Sigmoid colon (tissue), 4 donors: ENCODE measurements around the gene RPL3.

ENCODE experiments used
- CTCF ChIP-seq, 4 experiments: fragments of 450-650 bp in 3 of 4; fragments of 200-600 bp in 1 of 4; IDR thresholded peaks; one replicate each; pipeline ENCODE4 v1.5.1; 2016 to 2019; ENCODE audit warnings: antibody characterized with exemption in 4 of 4, mild to moderate bottlenecking in 3 of 4, moderate library complexity in 2 of 4
- POLR2AphosphoS5 ChIP-seq, 4 donors: sonication (generic); formaldehyde crosslinking; IDR thresholded peaks; one replicate each; pipeline ENCODE4 v1.6.1; 2017; ENCODE audit warnings: antibody characterized with exemption in 4 of 4

- TF ChIP-seq CTCF (IDR thresholded peaks at IDR 0.05) (no peak), POLR2AphosphoS5 (IDR thresholded peaks at IDR 0.05) (no peak)
Observed at GRCh38 chr22:39284983-39285382, 34.4 kb downstream of the RPL3 start.
